ENCODE measurements around the gene SYNDIG1.

Gene SYNDIG1

GRCh38 chr20:24477831-24478547, 8.6 kb downstream of the SYNDIG1 start:
- Mint-ChIP-seq H3K27ac (no peak overlapping the region), H3K4me1 (ENCODE audit: low read depth) (no peaks in the 10 kb centered on the region), H3K9me3 (ENCODE audit: low read depth) (no peaks in the 10 kb centered on the region), H3K36me3 (no peaks in the 10 kb centered on the region), H3K4me3 (no peak overlapping the region), H3K27me3 (peaks cover 5% of the 10 kb centered on the region)

GRCh38 chr20:24478584-24478983, 9.2 kb downstream of the SYNDIG1 start:
- no peaks in the 10 kb centered on the region for H3K9me3 Mint-ChIP-seq (ENCODE audit: low read depth)
- no peak overlapping the region for H3K4me3 Mint-ChIP-seq
- no peak overlapping the region for H3K27ac Mint-ChIP-seq
- no peaks in the 10 kb centered on the region for H3K36me3 Mint-ChIP-seq
- H3K4me1 Mint-ChIP-seq (ENCODE audit: low read depth): no peaks in the 10 kb centered on the region
- H3K27me3 Mint-ChIP-seq: peaks cover 4% of the 10 kb centered on the region

- H3K9me3 Mint-ChIP-seq (ENCODE audit: low read depth): no peaks in the 10 kb centered on the region
- no peak overlapping the region for H3K4me3 Mint-ChIP-seq
- H3K36me3 Mint-ChIP-seq: no peaks in the 10 kb centered on the region
- peaks cover 4% of the 10 kb centered on the region for H3K27me3 Mint-ChIP-seq
- H3K4me1 Mint-ChIP-seq (ENCODE audit: low read depth): no peaks in the 10 kb centered on the region
- no peak overlapping the region for H3K27ac Mint-ChIP-seq
Observed at GRCh38 chr20:24479106-24479505, 9.7 kb downstream of the SYNDIG1 start.

- no peak overlapping the region for H3K27ac Mint-ChIP-seq
Observed at GRCh38 chr20:24479595-24479994, 10.2 kb downstream of the SYNDIG1 start.

GRCh38 chr20:24480509-24480908, 11.1 kb downstream of the SYNDIG1 start:
- Mint-ChIP-seq H3K36me3 (no peaks in the 10 kb centered on the region), H3K4me1 (ENCODE audit: low read depth) (no peaks in the 10 kb centered on the region), H3K27me3 (peaks cover 1% of the 10 kb centered on the region), H3K9me3 (ENCODE audit: low read depth) (no peaks in the 10 kb centered on the region), H3K27ac (no peak overlapping the region), H3K4me3 (no peak overlapping the region)

More at GRCh38 chr20:24479595-24479994, 10.2 kb downstream of the SYNDIG1 start:
- H3K4me1 Mint-ChIP-seq (ENCODE audit: low read depth): no peaks in the 10 kb centered on the region
- no peak overlapping the region for H3K4me3 Mint-ChIP-seq
- H3K9me3 Mint-ChIP-seq (ENCODE audit: low read depth): no peaks in the 10 kb centered on the region
- H3K36me3 Mint-ChIP-seq: no peaks in the 10 kb centered on the region
- peaks cover 4% of the 10 kb centered on the region for H3K27me3 Mint-ChIP-seq

- no peak overlapping the region for H3K4me3 Mint-ChIP-seq
- peaks cover 1% of the 10 kb centered on the region for H3K27me3 Mint-ChIP-seq
- H3K9me3 Mint-ChIP-seq (ENCODE audit: low read depth): no peaks in the 10 kb centered on the region
- H3K27ac Mint-ChIP-seq: no peak overlapping the region
- no peaks in the 10 kb centered on the region for H3K36me3 Mint-ChIP-seq
- peaks cover 2% of the 10 kb centered on the region for H3K4me1 Mint-ChIP-seq (ENCODE audit: low read depth)
Observed at GRCh38 chr20:24481173-24481572, 11.7 kb downstream of the SYNDIG1 start.

- H3K4me3 Mint-ChIP-seq: no peak overlapping the region
- H3K9me3 Mint-ChIP-seq (ENCODE audit: low read depth): no peaks in the 10 kb centered on the region
- no peak overlapping the region for H3K27ac Mint-ChIP-seq
- H3K36me3 Mint-ChIP-seq: no peaks in the 10 kb centered on the region
- H3K4me1 Mint-ChIP-seq (ENCODE audit: low read depth): peaks cover 2% of the 10 kb centered on the region
- H3K27me3 Mint-ChIP-seq: no peaks in the 10 kb centered on the region
Observed at GRCh38 chr20:24483435-24484080, 14.1 kb downstream of the SYNDIG1 start.

- no peaks in the 10 kb centered on the region for H3K27me3 Mint-ChIP-seq
- H3K36me3 Mint-ChIP-seq: no peaks in the 10 kb centered on the region
- no peak overlapping the region for H3K27ac Mint-ChIP-seq
- no peak overlapping the region for H3K4me3 Mint-ChIP-seq
- H3K9me3 Mint-ChIP-seq (ENCODE audit: low read depth): no peaks in the 10 kb centered on the region
- peaks cover 2% of the 10 kb centered on the region for H3K4me1 Mint-ChIP-seq (ENCODE audit: low read depth)
Observed at GRCh38 chr20:24484081-24484450, 14.6 kb downstream of the SYNDIG1 start.

- Mint-ChIP-seq H3K9me3 (ENCODE audit: low read depth) (no peaks in the 10 kb centered on the region), H3K4me3 (no peak overlapping the region), H3K27ac (no peak overlapping the region), H3K36me3 (no peaks in the 10 kb centered on the region), H3K27me3 (no peaks in the 10 kb centered on the region), H3K4me1 (ENCODE audit: low read depth) (peaks cover 2% of the 10 kb centered on the region)
Observed at GRCh38 chr20:24485981-24486380, 16.6 kb downstream of the SYNDIG1 start.

- peaks cover 2% of the 10 kb centered on the region for H3K4me1 Mint-ChIP-seq (ENCODE audit: low read depth)
- no peak overlapping the region for H3K4me3 Mint-ChIP-seq
- no peak overlapping the region for H3K27ac Mint-ChIP-seq
- H3K9me3 Mint-ChIP-seq (ENCODE audit: low read depth): no peaks in the 10 kb centered on the region
- H3K36me3 Mint-ChIP-seq: no peaks in the 10 kb centered on the region
- no peaks in the 10 kb centered on the region for H3K27me3 Mint-ChIP-seq
Observed at GRCh38 chr20:24487240-24487639, 17.8 kb downstream of the SYNDIG1 start.

GRCh38 chr20:24487648-24488047, 18.2 kb downstream of the SYNDIG1 start:
- H3K9me3 Mint-ChIP-seq (ENCODE audit: low read depth): no peaks in the 10 kb centered on the region
- H3K27ac Mint-ChIP-seq: no peak overlapping the region
- H3K4me3 Mint-ChIP-seq: no peak overlapping the region
- H3K27me3 Mint-ChIP-seq: no peaks in the 10 kb centered on the region
- H3K36me3 Mint-ChIP-seq: no peaks in the 10 kb centered on the region
- H3K4me1 Mint-ChIP-seq (ENCODE audit: low read depth): peaks cover 2% of the 10 kb centered on the region

- H3K4me1 Mint-ChIP-seq (ENCODE audit: low read depth): peaks cover 2% of the 10 kb centered on the region
- no peaks in the 10 kb centered on the region for H3K27me3 Mint-ChIP-seq
- no peak overlapping the region for H3K4me3 Mint-ChIP-seq
- H3K9me3 Mint-ChIP-seq (ENCODE audit: low read depth): no peaks in the 10 kb centered on the region
- no peak overlapping the region for H3K27ac Mint-ChIP-seq
- H3K36me3 Mint-ChIP-seq: no peaks in the 10 kb centered on the region
Observed at GRCh38 chr20:24488064-24488799, 18.8 kb downstream of the SYNDIG1 start.

- Mint-ChIP-seq H3K9me3 (ENCODE audit: low read depth) (no peaks in the 10 kb centered on the region), H3K4me3 (no peak overlapping the region), H3K27ac (no peak overlapping the region), H3K27me3 (no peaks in the 10 kb centered on the region), H3K36me3 (no peaks in the 10 kb centered on the region), H3K4me1 (ENCODE audit: low read depth) (peaks cover 2% of the 10 kb centered on the region)
Observed at GRCh38 chr20:24488800-24489175, 19.4 kb downstream of the SYNDIG1 start.

GRCh38 chr20:24489193-24489592, 19.8 kb downstream of the SYNDIG1 start:
- H3K27me3 Mint-ChIP-seq: no peaks in the 10 kb centered on the region
- H3K4me3 Mint-ChIP-seq: no peak overlapping the region
- peaks cover 2% of the 10 kb centered on the region for H3K4me1 Mint-ChIP-seq (ENCODE audit: low read depth)
- H3K27ac Mint-ChIP-seq: no peak overlapping the region
- H3K36me3 Mint-ChIP-seq: no peaks in the 10 kb centered on the region
- no peaks in the 10 kb centered on the region for H3K9me3 Mint-ChIP-seq (ENCODE audit: low read depth)

- Mint-ChIP-seq H3K36me3 (no peaks in the 10 kb centered on the region), H3K27ac (no peak overlapping the region), H3K4me1 (ENCODE audit: low read depth) (peaks cover 2% of the 10 kb centered on the region), H3K9me3 (ENCODE audit: low read depth) (no peaks in the 10 kb centered on the region), H3K4me3 (no peak overlapping the region), H3K27me3 (no peaks in the 10 kb centered on the region)
Observed at GRCh38 chr20:24489631-24490260, 20.3 kb downstream of the SYNDIG1 start.
